Naive B cell (primary cell): ENCODE results near the gene TRMT11. TPM values are rescaled to one million over a fixed set of nuclear protein-coding genes. Genes with fewer than 3 reads are reported as not detected.
"Not testable (repeated sequence)": the region's sequence is repeated elsewhere in the genome, so short reads cannot be mapped to it uniquely, and the experiment has no call there.

Experiments used
- ATAC-seq, 2 donors: fragments of 150-1000 bp; cut with Tn5 transposase; 2 replicates each; pipeline ENCODE4 v1.10.0; 2021; ENCODE audit warnings: low read depth in 2 of 2, mild to moderate bottlenecking in 2 of 2, moderate library complexity in 2 of 2
- DNase-seq: peaks from one replicate; pipeline ENCODE4 v3.0.0; 2022
- H3K27ac Mint-ChIP-seq, 6 donors: one replicate each; pipeline ENCODE4 v1.8.0; 2020 to 2022; ENCODE audit warnings: mild to moderate bottlenecking in 6 of 6, mixed read lengths in 6 of 6, moderate library complexity in 5 of 6, inconsistent platforms in 2 of 6
- H3K27me3 Mint-ChIP-seq, 3 donors: one replicate each; pipeline ENCODE4 v1.8.0; 2021 to 2022; ENCODE audit warnings: mixed read lengths in 3 of 3, mild to moderate bottlenecking in 1 of 3
- H3K36me3 Mint-ChIP-seq, 2 donors: one replicate each; pipeline ENCODE4 v1.8.0; 2020 to 2022; ENCODE audit warnings: mixed read lengths in 2 of 2, inconsistent platforms in 1 of 2, mild to moderate bottlenecking in 1 of 2
- H3K4me1 Mint-ChIP-seq, 3 donors: one replicate each; pipeline ENCODE4 v1.8.0; 2020 to 2022; ENCODE audit warnings: mixed read lengths in 3 of 3, inconsistent platforms in 1 of 3, mild to moderate bottlenecking in 1 of 3, moderate library complexity in 1 of 3
- H3K4me3 Mint-ChIP-seq, 8 donors: one replicate each; pipeline ENCODE4 v1.8.0; 2020 to 2022; ENCODE audit warnings: mild to moderate bottlenecking in 8 of 8, mixed read lengths in 8 of 8, moderate library complexity in 8 of 8, inconsistent platforms in 2 of 8
- H3K9me3 Mint-ChIP-seq, 7 donors: one replicate each; pipeline ENCODE4 v1.8.0; 2020 to 2022; ENCODE audit warnings: mixed read lengths in 7 of 7, mild to moderate bottlenecking in 5 of 7, inconsistent platforms in 2 of 7, moderate library complexity in 1 of 7
- polyA plus RNA-seq, 6 donors: library from polyadenylated mRNA; unstranded; fragments of 300-500 nt; fragmentation: Illumina TruSeq; gene quantifications; one replicate each; pipeline ENCODE4 v1.2.3, GENCODE V29; 2021; ENCODE audit warnings: low read depth in 6 of 6

TRMT11 gene
- polyA plus RNA-seq, 6 donors from 2014 or later = 5.7 to 10.5 (median 8.9) TPM; not detected in 1

GRCh38 chr6:126023474-126023873 is 37.1 kb downstream of the TRMT11 start:
- peaks cover 30 to 33% of the 10 kb centered on the region in 2 donors for H3K36me3 Mint-ChIP-seq
- H3K4me3 Mint-ChIP-seq, H3K27me3 Mint-ChIP-seq, H3K27ac Mint-ChIP-seq, ATAC-seq, H3K4me1 Mint-ChIP-seq, H3K9me3 Mint-ChIP-seq, DNase-seq: not testable (repeated sequence)

- H3K27ac Mint-ChIP-seq = no peak overlapping the region
- DNase-seq (no peak), ATAC-seq (no peak)
- H3K36me3 Mint-ChIP-seq = peaks cover 14 to 32% of the 10 kb centered on the region in 2 donors
- H3K27me3 Mint-ChIP-seq = no peaks in the 10 kb centered on the region
- no peaks in the 10 kb centered on the region for H3K4me1 Mint-ChIP-seq
- H3K4me3 Mint-ChIP-seq = no peak overlapping the region
- no peaks in the 10 kb centered on the region for H3K9me3 Mint-ChIP-seq
These were observed 39.7 kb downstream of the TRMT11 start for GRCh38 chr6:126026001-126026400.

GRCh38 chr6:126027601-126028000 is 41.3 kb downstream of the TRMT11 start:
- H3K4me3 Mint-ChIP-seq = no peak overlapping the region
- no peak overlapping the region for H3K27ac Mint-ChIP-seq
- no peak for DNase-seq
- no peaks in the 10 kb centered on the region for H3K4me1 Mint-ChIP-seq
- peaks cover 12 to 31% of the 10 kb centered on the region in 2 donors for H3K36me3 Mint-ChIP-seq
- H3K27me3 Mint-ChIP-seq = no peaks in the 10 kb centered on the region
- ATAC-seq = no peak
- H3K9me3 Mint-ChIP-seq = no peaks in the 10 kb centered on the region

- peaks cover 12 to 41% of the 10 kb centered on the region in 2 donors for H3K36me3 Mint-ChIP-seq
These were observed 43.7 kb downstream of the TRMT11 start for GRCh38 chr6:126030045-126030444.

GRCh38 chr6:126033696-126034095 is 47.4 kb downstream of the TRMT11 start:
- Mint-ChIP-seq H3K9me3 (no peaks in the 10 kb centered on the region), H3K27me3 (no peaks in the 10 kb centered on the region), H3K4me1 (no peaks in the 10 kb centered on the region), H3K36me3 (peaks cover 26 to 56% of the 10 kb centered on the region in 2 donors), H3K27ac (no peak overlapping the region), H3K4me3 (no peak overlapping the region)
- ATAC-seq (no peak), DNase-seq (no peak)

More at GRCh38 chr6:126030045-126030444, 43.7 kb downstream of the TRMT11 start:
- Mint-ChIP-seq H3K27ac (no peak overlapping the region), H3K4me3 (no peak overlapping the region), H3K4me1 (no peaks in the 10 kb centered on the region), H3K27me3 (no peaks in the 10 kb centered on the region), H3K9me3 (no peaks in the 10 kb centered on the region)
- no peak for ATAC-seq
- no peak for DNase-seq

GRCh38 chr6:126034656-126035055 is 48.3 kb downstream of the TRMT11 start:
- Mint-ChIP-seq H3K4me3 (no peak overlapping the region), H3K36me3 (peaks cover 26 to 53% of the 10 kb centered on the region in 2 donors)

GRCh38 chr6:126035764-126036163 is 49.4 kb downstream of the TRMT11 start:
- Mint-ChIP-seq H3K4me1 (no peaks in the 10 kb centered on the region), H3K4me3 (no peak overlapping the region), H3K27ac (peak overlapping the region in 1 of 6 donors; percentile 3), H3K9me3 (no peaks in the 10 kb centered on the region), H3K36me3 (peaks cover 26 to 50% of the 10 kb centered on the region in 2 donors), H3K27me3 (no peaks in the 10 kb centered on the region)
- no peak for ATAC-seq
- no peak for DNase-seq

More at GRCh38 chr6:126034656-126035055, 48.3 kb downstream of the TRMT11 start:
- no peak for DNase-seq
- ATAC-seq = no peak
- Mint-ChIP-seq H3K27ac (no peak overlapping the region), H3K4me1 (no peaks in the 10 kb centered on the region), H3K27me3 (no peaks in the 10 kb centered on the region), H3K9me3 (no peaks in the 10 kb centered on the region)

- DNase-seq (no peak), ATAC-seq (no peak)
- Mint-ChIP-seq H3K4me1 (no peaks in the 10 kb centered on the region), H3K27ac (no peak overlapping the region), H3K4me3 (no peak overlapping the region), H3K36me3 (peaks cover 37 to 54% of the 10 kb centered on the region in 2 donors), H3K27me3 (no peaks in the 10 kb centered on the region), H3K9me3 (peaks cover 0 to 6% (median 2%) of the 10 kb centered on the region in 7 donors)
These were observed 51.9 kb downstream of the TRMT11 start for GRCh38 chr6:126038234-126038633.

- peaks cover 37 to 48% of the 10 kb centered on the region in 2 donors for H3K36me3 Mint-ChIP-seq
- peaks cover 0 to 9% (median 2%) of the 10 kb centered on the region in 7 donors for H3K9me3 Mint-ChIP-seq
- no peak overlapping the region for H3K4me3 Mint-ChIP-seq
- ATAC-seq = no peak
- H3K4me1 Mint-ChIP-seq = no peaks in the 10 kb centered on the region
- DNase-seq = no peak
- H3K27ac Mint-ChIP-seq = no peak overlapping the region
- no peaks in the 10 kb centered on the region for H3K27me3 Mint-ChIP-seq
These were observed 52.9 kb downstream of the TRMT11 start for GRCh38 chr6:126039284-126039683.

- H3K4me3 Mint-ChIP-seq = no peak overlapping the region
- H3K9me3 Mint-ChIP-seq = peaks cover 0 to 12% (median 3%) of the 10 kb centered on the region in 7 donors
- peaks cover 27 to 39% of the 10 kb centered on the region in 2 donors for H3K36me3 Mint-ChIP-seq
- DNase-seq (no peak), ATAC-seq (no peak)
- H3K4me1 Mint-ChIP-seq = no peaks in the 10 kb centered on the region
- no peaks in the 10 kb centered on the region for H3K27me3 Mint-ChIP-seq
- H3K27ac Mint-ChIP-seq = no peak overlapping the region
These were observed 54.1 kb downstream of the TRMT11 start for GRCh38 chr6:126040394-126040793.

- no peak overlapping the region for H3K4me3 Mint-ChIP-seq
- H3K4me1 Mint-ChIP-seq = no peaks in the 10 kb centered on the region
- H3K27ac Mint-ChIP-seq = no peak overlapping the region
- DNase-seq (no peak), ATAC-seq (no peak)
- no peaks in the 10 kb centered on the region for H3K27me3 Mint-ChIP-seq
- H3K9me3 Mint-ChIP-seq = peaks cover 0 to 12% (median 3%) of the 10 kb centered on the region in 7 donors
- peaks cover 24 to 35% of the 10 kb centered on the region in 2 donors for H3K36me3 Mint-ChIP-seq
These were observed 54.5 kb downstream of the TRMT11 start for GRCh38 chr6:126040826-126041225.

- H3K9me3 Mint-ChIP-seq = peaks cover 0 to 12% (median 3%) of the 10 kb centered on the region in 7 donors
- H3K27me3 Mint-ChIP-seq = no peaks in the 10 kb centered on the region
- H3K36me3 Mint-ChIP-seq = peaks cover 17 to 33% of the 10 kb centered on the region in 2 donors
- no peak overlapping the region for H3K27ac Mint-ChIP-seq
- no peak for DNase-seq
- H3K4me1 Mint-ChIP-seq = no peaks in the 10 kb centered on the region
- no peak overlapping the region for H3K4me3 Mint-ChIP-seq
- no peak for ATAC-seq
These were observed 55.2 kb downstream of the TRMT11 start for GRCh38 chr6:126041516-126041915.

GRCh38 chr6:126042001-126042419 is 55.7 kb downstream of the TRMT11 start:
- peaks cover 0 to 12% (median 3%) of the 10 kb centered on the region in 7 donors for H3K9me3 Mint-ChIP-seq
- H3K27me3 Mint-ChIP-seq = no peaks in the 10 kb centered on the region
- peaks cover 19 to 33% of the 10 kb centered on the region in 2 donors for H3K36me3 Mint-ChIP-seq
- H3K4me3 Mint-ChIP-seq = no peak overlapping the region
- no peaks in the 10 kb centered on the region for H3K4me1 Mint-ChIP-seq
- DNase-seq (no peak), ATAC-seq (no peak)
- H3K27ac Mint-ChIP-seq = peak overlapping the region in 1 of 6 donors; percentile 4

GRCh38 chr6:126047648-126048047 is 61.3 kb downstream of the TRMT11 start:
- DNase-seq (no peak), ATAC-seq (no peak)
- peaks cover 0 to 8% (median under 1%) of the 10 kb centered on the region in 7 donors for H3K9me3 Mint-ChIP-seq
- no peak overlapping the region for H3K27ac Mint-ChIP-seq
- peaks cover 2 to 13% of the 10 kb centered on the region in 2 donors for H3K36me3 Mint-ChIP-seq
- H3K27me3 Mint-ChIP-seq = no peaks in the 10 kb centered on the region
- H3K4me3 Mint-ChIP-seq = no peak overlapping the region
- H3K4me1 Mint-ChIP-seq = peaks cover 0 to 8% (median 0%) of the 10 kb centered on the region in 3 donors
